ENCODE results near the gene KCNIP1.

- TF ChIP-seq CTCF (IDR thresholded peaks at IDR 0.05 in 2 of 3, conservative IDR thresholded peaks at IDR 0.05 in 1 of 3; ENCODE audit: borderline replicate concordance in 1 of 3, insufficient read depth in 1 of 3, low read depth in 2 of 3, low read length in 2 of 3) = no peak
- TF ChIP-seq SIN3A (IDR thresholded peaks at IDR 0.05; ENCODE audit: low read depth) = no peak
- no peak for TF ChIP-seq EZH2 (IDR thresholded peaks at IDR 0.05)
- TF ChIP-seq RAD21 (IDR thresholded peaks at IDR 0.05; ENCODE audit: low read depth) = no peak
Observed at GRCh38 chr5:170651604-170652277, 147.9 kb downstream of the KCNIP1 start.
